G401.6 (cell line): ENCODE data around the gene IL12A.

ENCODE experiments used
- FAIRE-seq: peaks from 2 replicates; lab custom pipeline; 2012; peaks lifted over from hg19 to GRCh38; lab: Jason Lieb, UNC

The IL12A gene

DNA sequence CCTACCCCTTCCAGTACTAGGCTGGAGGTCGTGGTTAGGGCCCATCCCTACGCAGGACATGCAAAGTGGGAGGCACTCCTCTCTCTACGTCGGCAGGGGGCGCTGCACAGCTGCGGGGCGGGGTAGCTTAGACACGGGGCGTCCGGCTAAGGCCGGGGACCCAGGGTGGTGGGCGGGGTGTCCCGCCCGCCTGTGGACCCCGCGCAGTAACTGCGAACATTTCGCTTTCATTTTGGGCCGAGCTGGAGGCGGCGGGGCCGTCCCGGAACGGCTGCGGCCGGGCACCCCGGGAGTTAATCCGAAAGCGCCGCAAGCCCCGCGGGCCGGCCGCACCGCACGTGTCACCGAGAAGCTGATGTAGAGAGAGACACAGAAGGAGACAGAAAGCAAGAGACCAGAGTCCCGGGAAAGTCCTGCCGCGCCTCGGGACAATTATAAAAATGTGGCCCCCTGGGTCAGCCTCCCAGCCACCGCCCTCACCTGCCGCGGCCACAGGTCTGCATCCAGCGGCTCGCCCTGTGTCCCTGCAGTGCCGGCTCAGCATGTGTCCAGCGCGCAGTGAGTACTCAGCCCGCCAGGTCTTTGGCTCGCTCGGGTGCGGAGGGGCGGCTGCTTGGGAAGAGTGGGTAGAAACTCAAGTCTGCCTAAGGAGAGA is at the start of gene IL12A:
Gene IL12A, plus strand, starts transcription at position 219 of the 655 bp plus-strand sequence.
- no peak for FAIRE-seq

DNA sequence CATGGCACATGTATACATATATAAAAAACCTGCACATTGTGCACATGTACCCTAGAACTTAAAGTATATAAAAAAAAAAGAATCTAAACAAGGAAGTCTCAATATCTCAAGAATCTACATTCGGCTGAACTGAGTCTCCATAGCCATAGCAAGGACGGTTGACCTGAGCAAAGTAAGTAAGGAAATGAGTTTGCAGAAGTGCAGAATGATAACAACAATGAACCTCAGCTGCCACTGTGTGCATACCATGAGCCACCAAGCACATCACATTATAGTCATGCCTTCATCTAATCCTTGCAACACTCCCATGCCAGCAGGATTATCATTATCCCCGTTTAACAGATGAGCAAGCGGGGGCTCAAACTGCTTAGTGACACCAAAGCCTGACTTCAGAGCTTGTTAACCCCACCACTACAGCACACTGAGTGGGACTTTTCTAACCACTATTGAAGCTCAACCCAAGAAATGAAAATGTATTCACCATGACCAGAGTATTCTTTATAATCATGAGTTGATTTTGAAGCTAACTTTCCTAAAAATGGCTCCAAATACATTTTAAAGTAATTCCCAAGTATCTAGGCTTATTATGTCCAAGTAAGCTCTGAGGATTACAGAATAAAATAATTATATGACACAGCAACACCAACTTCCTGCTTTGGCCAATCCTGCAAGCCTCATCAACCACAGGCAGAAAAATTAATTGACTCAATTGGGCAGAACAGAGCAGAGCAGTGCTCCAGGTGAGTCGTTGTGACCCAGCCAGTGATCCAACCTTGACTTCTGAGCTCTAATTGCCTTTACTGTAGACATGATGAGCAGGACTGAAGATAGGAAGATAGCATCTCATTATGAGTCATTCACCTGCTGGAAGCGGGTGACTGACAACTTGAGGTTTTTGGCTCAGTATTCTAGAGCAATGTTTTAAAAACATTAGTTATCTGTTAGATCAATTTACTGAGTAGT is 47.3 kb upstream of the IL12A start:
- no peak for FAIRE-seq

DNA sequence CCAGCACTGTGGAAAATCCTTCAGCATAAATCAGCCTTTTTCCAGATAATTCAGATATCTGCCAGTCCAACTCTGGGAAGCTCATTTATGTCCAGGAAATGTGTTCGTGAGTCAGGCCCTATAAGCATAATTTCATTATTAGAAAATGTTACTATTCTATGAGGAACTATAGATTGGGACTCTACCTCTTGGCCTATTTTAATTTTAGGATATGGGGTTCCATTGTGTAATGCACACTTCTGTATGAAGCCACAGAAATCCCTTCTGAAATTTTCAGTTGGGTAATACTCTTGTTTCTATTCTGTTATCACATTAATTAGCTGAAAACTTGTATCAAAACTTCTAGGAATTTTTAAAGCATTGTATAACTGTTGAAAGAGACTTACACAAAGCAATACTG is 43.9 kb upstream of the IL12A start:
- FAIRE-seq: no peak

- FAIRE-seq: no peak
Measured at GRCh38 chr3:159945930-159946329, 42.7 kb upstream of the IL12A start.

GRCh38 chr3:159947220-159947619 is 41.4 kb upstream of the IL12A start:
- FAIRE-seq: no peak

DNA sequence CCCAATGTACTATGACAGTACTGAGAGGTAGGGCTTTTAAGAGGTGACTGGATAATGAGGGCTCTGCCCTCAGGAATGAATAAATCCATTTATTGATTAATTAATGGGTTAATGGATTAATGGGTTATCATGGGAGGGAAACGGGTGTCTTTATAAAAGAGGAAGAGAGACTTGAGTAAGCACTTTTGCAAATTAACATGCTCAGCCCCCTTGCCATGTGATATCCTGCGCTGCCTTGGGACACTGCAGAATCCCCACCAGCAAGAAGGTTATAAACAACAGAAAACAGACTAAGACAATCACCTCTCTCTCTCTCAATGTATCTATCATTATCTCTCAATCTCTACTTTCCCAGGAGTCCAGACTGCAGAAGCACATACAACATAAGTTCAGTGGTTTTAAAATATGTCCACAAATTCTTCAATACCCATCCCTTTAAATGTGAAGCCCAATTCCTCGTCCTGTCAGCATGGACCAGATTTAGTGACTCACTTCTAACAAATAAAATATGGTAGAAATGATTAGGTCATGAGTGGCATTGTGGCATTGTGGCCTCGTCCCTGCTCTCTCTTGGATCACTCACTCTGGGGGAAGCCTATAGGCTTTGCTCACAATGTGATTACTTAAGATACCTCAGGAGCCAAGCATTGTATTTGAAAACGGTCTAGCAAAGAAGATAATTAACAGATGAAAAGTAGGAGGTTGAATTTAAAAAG is 40.0 kb upstream of the IL12A start:
- FAIRE-seq: no peak

DNA sequence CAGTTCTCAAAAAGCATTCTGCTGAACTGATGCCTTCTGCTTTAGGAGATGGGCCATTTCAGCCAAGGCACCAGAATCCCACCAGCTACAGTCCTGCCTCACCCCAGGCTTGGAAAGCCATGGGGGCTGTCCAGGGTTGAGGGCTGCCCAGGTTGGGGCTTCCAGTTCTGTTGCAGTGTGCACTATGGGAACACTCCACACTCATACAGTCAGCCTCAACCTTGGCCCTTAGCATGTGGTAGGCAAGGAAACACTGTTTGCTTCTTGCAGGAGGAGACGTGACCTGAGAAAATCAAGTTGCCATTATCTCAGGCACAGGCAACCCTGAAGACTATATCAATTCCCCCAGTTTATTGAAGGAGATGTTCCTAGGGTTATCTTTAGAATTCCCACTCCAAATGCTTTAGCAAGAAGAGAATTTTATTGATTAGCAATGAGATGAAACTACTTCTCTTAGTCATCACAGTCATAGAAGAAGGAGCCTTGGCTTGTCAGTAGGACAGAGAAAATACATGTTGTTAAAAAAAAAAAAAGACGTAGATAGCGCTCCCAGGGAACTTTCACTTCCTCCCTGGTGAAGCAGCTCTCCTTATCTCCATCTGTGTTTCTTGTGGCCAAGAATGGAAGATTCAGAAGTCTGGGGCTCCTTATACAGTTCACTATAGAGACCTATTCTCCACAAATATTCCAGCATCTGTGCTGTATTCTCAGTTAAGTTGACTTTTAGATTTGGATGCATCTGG is 38.3 kb upstream of the IL12A start:
- FAIRE-seq: no peak

DNA sequence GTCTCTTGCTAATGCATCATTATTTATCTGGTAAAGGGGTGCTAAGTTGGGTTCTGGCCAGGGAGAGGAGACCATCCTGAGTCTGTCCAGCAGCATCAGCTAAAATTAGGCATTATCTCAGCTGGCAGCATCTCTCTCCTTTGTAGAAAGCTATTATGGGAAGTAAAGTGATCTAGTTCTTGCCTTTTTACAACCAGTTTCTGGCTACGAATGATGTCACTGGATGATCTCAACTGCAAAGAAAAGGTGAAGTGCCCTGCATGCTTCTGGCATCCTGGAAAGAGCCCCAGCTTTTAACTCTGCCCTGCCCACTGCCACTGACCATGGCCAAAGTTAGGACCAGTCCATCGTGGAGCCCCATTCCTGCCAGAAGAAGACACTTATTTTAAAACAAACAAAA is 37.1 kb upstream of the IL12A start:
- FAIRE-seq: no peak

GRCh38 chr3:159953325-159954085 is 35.1 kb upstream of the IL12A start:
- FAIRE-seq: no peak

GRCh38 chr3:159960188-159961148 is 28.2 kb upstream of the IL12A start:
- FAIRE-seq: no peak

- FAIRE-seq: no peak
Measured at GRCh38 chr3:159964166-159964973, 24.3 kb upstream of the IL12A start.

GRCh38 chr3:159971311-159971710 is 17.3 kb upstream of the IL12A start:
- FAIRE-seq: no peak

GRCh38 chr3:159977295-159977694 is 11.3 kb upstream of the IL12A start:
- FAIRE-seq: no peak

DNA sequence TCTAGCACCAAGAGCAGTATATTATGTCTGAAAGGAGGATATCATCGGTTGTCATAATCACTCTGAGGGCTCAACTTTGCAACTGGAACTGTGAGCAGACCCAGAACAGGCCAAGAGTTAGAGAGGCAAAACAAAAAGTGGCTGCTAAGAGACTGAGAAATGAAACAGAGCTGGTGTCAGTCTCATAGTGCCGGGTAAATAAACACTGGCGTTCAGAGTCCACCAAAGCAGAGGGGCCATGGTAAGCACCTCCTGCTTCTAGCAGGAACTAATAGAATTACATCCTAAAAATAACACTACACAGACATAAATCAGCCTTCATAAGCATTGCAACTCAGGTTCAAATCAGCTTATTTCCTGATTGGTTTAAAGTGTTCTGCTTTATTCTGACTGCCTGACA is 10.3 kb upstream of the IL12A start:
- FAIRE-seq: no peak

GRCh38 chr3:159978918-159979703 is 9.5 kb upstream of the IL12A start:
- peak; percentile 3 for FAIRE-seq

DNA sequence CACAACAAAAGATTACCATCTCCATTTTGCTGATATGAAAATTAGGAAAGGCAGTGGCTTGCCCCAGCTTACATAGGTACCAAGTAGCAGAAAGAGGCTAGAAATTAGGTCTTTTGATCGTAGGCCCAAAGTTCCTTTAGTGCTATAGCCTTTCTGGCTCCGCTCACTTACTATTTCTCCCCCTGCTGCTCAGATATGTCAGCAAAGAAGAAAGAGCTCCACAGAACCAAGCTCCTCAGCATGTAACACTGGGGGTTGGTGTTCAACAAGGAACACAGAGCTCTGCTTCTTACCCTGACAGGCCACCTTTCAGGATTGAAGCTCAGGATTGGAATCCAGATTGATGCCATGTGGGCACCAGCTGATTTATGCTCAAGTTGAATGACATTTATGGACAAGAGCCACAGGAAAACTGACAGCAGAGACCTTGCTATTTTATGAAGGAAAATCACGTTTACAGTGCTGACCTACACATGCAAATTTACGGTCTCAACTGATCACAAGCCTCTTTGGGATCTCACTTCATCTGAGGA is 6.1 kb upstream of the IL12A start:
- FAIRE-seq: no peak

DNA sequence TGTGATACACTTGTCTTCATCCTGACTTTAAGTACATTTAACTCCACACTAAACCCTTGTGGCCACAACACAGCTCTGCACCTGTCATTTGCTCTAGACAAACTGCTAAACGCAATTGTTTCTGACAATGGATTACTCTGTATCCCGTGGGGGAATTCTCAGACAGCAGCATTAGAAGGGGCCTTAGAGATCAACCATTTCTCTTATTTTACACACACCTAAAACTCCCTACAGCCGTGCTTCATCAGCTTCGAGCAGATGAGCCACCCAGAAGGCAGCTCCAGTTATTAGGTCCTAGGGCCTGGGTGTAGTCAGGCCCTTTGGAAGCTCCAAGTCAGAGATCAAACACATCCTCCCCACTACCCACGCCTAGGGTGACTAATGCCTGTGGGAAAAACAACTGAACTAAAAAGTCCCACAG is 1.3 kb upstream of the IL12A start:
- no peak for FAIRE-seq
